GM23338 (cell line): ENCODE results near the gene CAMSAP1. TPM values are rescaled to one million over a fixed set of nuclear protein-coding genes. Genes with fewer than 3 reads are reported as not detected.

ENCODE experiments used
- ATAC-seq: fragments of 200-7000 bp; cut with Tn5 transposase; 3 replicates; pipeline ENCODE4 v1.9.1; 2020
- DNase-seq: peaks from one replicate; pipeline ENCODE4 v3.0.0-alpha.2; 2015; ENCODE audit warnings: low spot score
- H2AFZ ChIP-seq: fragments of 200-600 bp; sonication (generic); 2 replicates; pipeline ENCODE4 v1.8.0; 2016; ENCODE audit warnings: antibody characterized with exemption, mild to moderate bottlenecking, moderate library complexity
- H3F3A ChIP-seq: fragments of 200-600 bp; sonication (generic); replicated peaks from 2 replicates; pipeline ENCODE4 v1.8.0; 2017; ENCODE audit warnings: antibody characterized with exemption, mixed run types, low read depth
- H3K27ac ChIP-seq: fragments of 200-600 bp; sonication (generic); 2 replicates; pipeline ENCODE4 v1.6.1; 2016; ENCODE audit warnings: low read depth
- H3K27me3 ChIP-seq: fragments of 200-600 bp; sonication (generic); 2 replicates; pipeline ENCODE4 v1.8.0; 2016; ENCODE audit warnings: mild to moderate bottlenecking, mixed run types, moderate library complexity; ENCODE audit not compliant: insufficient read depth
- H3K36me3 ChIP-seq: fragments of 200-600 bp; sonication (generic); 2 replicates; pipeline ENCODE4 v1.8.0; 2016; ENCODE audit warnings: mild to moderate bottlenecking; ENCODE audit not compliant: insufficient read depth
- H3K4me1 ChIP-seq: fragments of 200-600 bp; sonication (generic); 2 replicates; pipeline ENCODE4 v1.8.0; 2016; ENCODE audit warnings: mild to moderate bottlenecking, moderate library complexity; ENCODE audit not compliant: insufficient read depth
- H3K4me2 ChIP-seq: fragments of 200-600 bp; sonication (generic); 2 replicates; pipeline ENCODE4 v1.7.1; 2017; ENCODE audit warnings: mixed run types
- H3K4me3 ChIP-seq: fragments of 200-600 bp; sonication (generic); 2 replicates; pipeline ENCODE4 v1.6.1; 2016; ENCODE audit warnings: mixed run types
- H3K79me2 ChIP-seq: fragments of 200-600 bp; sonication (generic); replicated peaks from 2 replicates; pipeline ENCODE4 v1.8.0; 2017; ENCODE audit warnings: mild to moderate bottlenecking; ENCODE audit not compliant: insufficient read depth
- H3K9me2 ChIP-seq: fragments of 200-600 bp; sonication (generic); 2 replicates; pipeline ENCODE4 v1.8.0; 2017; ENCODE audit not compliant: insufficient read depth
- H4K20me1 ChIP-seq: fragments of 200-600 bp; sonication (generic); replicated peaks from 2 replicates; pipeline ENCODE4 v1.8.0; 2017; ENCODE audit warnings: mild to moderate bottlenecking; ENCODE audit not compliant: insufficient read depth
- H3K27ac Mint-ChIP-seq: 2 replicates; pipeline ENCODE4 v1.8.0; 2020; ENCODE audit warnings: inconsistent platforms, mild to moderate bottlenecking, moderate library complexity, mixed read lengths
- H3K27me3 Mint-ChIP-seq: 3 replicates; pipeline ENCODE4 v1.8.0; 2022; ENCODE audit warnings: low read depth, mild to moderate bottlenecking, moderate library complexity, mixed read lengths, inconsistent platforms; ENCODE audit not compliant: insufficient read depth, poor library complexity
- H3K36me3 Mint-ChIP-seq: 3 replicates; pipeline ENCODE4 v1.8.0; 2021; ENCODE audit warnings: low read depth, mild to moderate bottlenecking, inconsistent platforms, moderate library complexity, mixed read lengths
- H3K4me1 Mint-ChIP-seq: 3 replicates; pipeline ENCODE4 v1.8.0; 2020; ENCODE audit warnings: mild to moderate bottlenecking, inconsistent platforms, mixed read lengths
- H3K4me3 Mint-ChIP-seq: 3 replicates; pipeline ENCODE4 v1.8.0; 2021; ENCODE audit warnings: moderate library complexity, mild to moderate bottlenecking, inconsistent platforms, mixed read lengths
- H3K9me3 Mint-ChIP-seq: 3 replicates; pipeline ENCODE4 v1.8.0; 2020; ENCODE audit warnings: moderate library complexity, mild to moderate bottlenecking, inconsistent platforms, mixed read lengths
- CREB1 ChIP-seq: fragments of 250-450 bp; sonication (Bioruptor Pico); IDR thresholded peaks from 2 replicates; pipeline ENCODE4 v1.5.0; 2020; ENCODE audit warnings: low read depth, mild to moderate bottlenecking, moderate library complexity
- EZH2 ChIP-seq: fragments of 200-600 bp; sonication (generic); IDR thresholded peaks from one replicate; pipeline ENCODE4 v1.8.0; 2017; ENCODE audit warnings: antibody characterized with exemption, mild to moderate bottlenecking, low read depth; ENCODE audit not compliant: unreplicated experiment
- EZH2phosphoT487 ChIP-seq: fragments of 200-600 bp; sonication (generic); IDR thresholded peaks from one replicate; pipeline ENCODE4 v1.8.1; 2018; ENCODE audit warnings: antibody characterized with exemption; ENCODE audit not compliant: unreplicated experiment
- JUNB ChIP-seq: IDR thresholded peaks from one replicate; pipeline ENCODE4 v1.6.1; 2016; ENCODE audit warnings: antibody characterized with exemption; ENCODE audit not compliant: unreplicated experiment
- NANOG ChIP-seq: IDR thresholded peaks from 2 replicates; pipeline ENCODE4 v1.6.1; 2016; ENCODE audit warnings: antibody characterized with exemption, borderline replicate concordance
- POLR2AphosphoS5 ChIP-seq: IDR thresholded peaks from 2 replicates; pipeline ENCODE4 v1.6.1; 2016; ENCODE audit warnings: antibody characterized with exemption, low read depth
- STAT1 ChIP-seq: IDR thresholded peaks from one replicate; pipeline ENCODE4 v1.6.1; 2016; ENCODE audit warnings: antibody characterized with exemption; ENCODE audit not compliant: unreplicated experiment
- ZNF114 ChIP-seq: fragments of 250-450 bp; sonication (Bioruptor Pico); IDR thresholded peaks from 2 replicates; pipeline ENCODE4 v1.5.0; 2020; ENCODE audit warnings: mild to moderate bottlenecking, moderate library complexity
- ZNF331 ChIP-seq: fragments of 250-450 bp; sonication (Bioruptor Pico); IDR thresholded peaks from 2 replicates; pipeline ENCODE4 v1.5.0; 2020; ENCODE audit warnings: low read depth, mild to moderate bottlenecking, moderate library complexity
- polyA plus RNA-seq: library from polyadenylated mRNA; unstranded; fragments of >200 nt; fragmentation: Nextera tagmentation; extraction: Ambion mirVana; gene quantifications from 2 replicates; pipeline ENCODE4 v1.2.1, GENCODE V29; 2016
- total RNA-seq: library from RNA; depleted of rRNA; stranded (reverse); fragments of >200 nt; shearing (Covaris generic); gene quantifications from 2 replicates; pipeline ENCODE4 v1.2.3, GENCODE V29; 2014
- TF ChIP-seq, protein P1 (sequence below): IDR thresholded peaks from 2 replicates; pipeline ENCODE4 v1.6.1; 2016; ENCODE audit warnings: antibody characterized with exemption
- TF ChIP-seq, protein P2 (sequence below): IDR thresholded peaks from one replicate; pipeline ENCODE4 v1.6.1; 2018; ENCODE audit warnings: antibody characterized with exemption; ENCODE audit not compliant: unreplicated experiment
- TF ChIP-seq, protein P3 (sequence below): fragments of 250-450 bp; sonication (Bioruptor Pico); IDR thresholded peaks from 2 replicates; pipeline ENCODE4 v1.5.0; 2020; ENCODE audit warnings: mild to moderate bottlenecking, moderate library complexity
- TF ChIP-seq, protein P4 (sequence below), 2 experiments: fragments of 200-600 bp in 1 of 2; sonication (generic) in 1 of 2; conservative IDR thresholded peaks; 2 replicates each; pipeline versions ENCODE4 v1.5.1 to v1.6.1; 2016 to 2017; ENCODE audit warnings: antibody characterized with exemption in 2 of 2, low read depth in 2 of 2, mild to moderate bottlenecking in 2 of 2, moderate library complexity in 1 of 2

Gene CAMSAP1
- total and polyA plus RNA-seq, 2 experiments from 2014 or later = 6.9 to 75.4 TPM

DNA sequence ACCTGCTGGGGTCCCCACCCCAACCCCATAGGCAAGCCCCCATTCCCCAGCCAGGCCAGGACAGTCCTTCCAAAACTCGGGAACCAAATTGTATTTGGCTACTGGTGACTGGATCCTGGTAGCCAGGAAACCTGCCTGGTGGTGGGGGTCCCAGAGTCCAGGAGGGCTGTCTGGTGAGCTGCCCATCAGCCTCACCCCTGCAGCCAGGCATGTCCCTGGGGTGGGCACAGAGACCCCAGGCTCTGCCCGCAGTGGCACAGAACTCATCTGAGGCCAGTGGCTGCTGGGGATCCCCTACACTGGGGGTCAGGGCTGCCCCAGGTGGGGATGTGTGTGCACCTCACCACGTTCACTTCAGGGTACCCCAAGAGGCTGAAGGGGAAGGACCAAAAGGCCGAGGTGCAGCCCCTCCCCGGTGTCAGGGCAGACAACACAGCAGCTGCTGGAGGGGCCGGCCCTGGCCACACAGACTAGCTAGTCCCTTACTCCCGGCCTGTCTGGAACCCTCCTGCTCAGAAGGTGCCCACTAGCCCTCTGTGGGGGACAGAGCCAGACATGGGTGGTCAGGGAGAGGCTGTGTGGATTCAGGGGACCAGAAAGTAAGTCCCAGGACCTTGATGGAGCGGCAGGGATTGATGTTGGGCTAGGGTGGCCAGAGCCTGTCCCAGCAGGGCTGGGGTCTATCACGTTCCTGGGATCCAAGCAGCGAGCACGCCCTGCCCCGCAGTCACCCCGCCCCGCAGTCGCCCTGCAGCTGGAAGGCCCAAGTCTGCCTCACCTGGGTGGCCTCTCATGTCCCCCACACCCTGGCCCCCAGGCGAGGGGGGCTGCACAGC, 113.9 kb downstream of the CAMSAP1 start:
- no peaks in the 10 kb centered on the region for H3F3A ChIP-seq
- peaks cover 8% of the 10 kb centered on the region for H3K27me3 Mint-ChIP-seq
- H3K4me2 ChIP-seq = no peak overlapping the region
- no peaks in the 10 kb centered on the region for H3K36me3 ChIP-seq
- H3K27ac Mint-ChIP-seq = no peak overlapping the region
- no peaks in the 10 kb centered on the region for H4K20me1 ChIP-seq
- no peaks in the 10 kb centered on the region for H3K9me3 Mint-ChIP-seq
- H3K27me3 ChIP-seq = no peaks in the 10 kb centered on the region
- H3K9me2 ChIP-seq = no peaks in the 10 kb centered on the region
- H3K4me3 Mint-ChIP-seq = no peak overlapping the region
- H3K4me3 ChIP-seq = no peak overlapping the region
- TF ChIP-seq EZH2phosphoT487 (no peak), CREB1 (CRISPR knock-in tag) (no peak), JUNB (no peak), NANOG (no peak), EZH2 (no peak), ZNF331 (CRISPR knock-in tag) (no peak), POLR2AphosphoS5 (no peak), ZNF114 (CRISPR knock-in tag) (no peak), STAT1 (no peak)
- TF ChIP-seq, protein P1, sequence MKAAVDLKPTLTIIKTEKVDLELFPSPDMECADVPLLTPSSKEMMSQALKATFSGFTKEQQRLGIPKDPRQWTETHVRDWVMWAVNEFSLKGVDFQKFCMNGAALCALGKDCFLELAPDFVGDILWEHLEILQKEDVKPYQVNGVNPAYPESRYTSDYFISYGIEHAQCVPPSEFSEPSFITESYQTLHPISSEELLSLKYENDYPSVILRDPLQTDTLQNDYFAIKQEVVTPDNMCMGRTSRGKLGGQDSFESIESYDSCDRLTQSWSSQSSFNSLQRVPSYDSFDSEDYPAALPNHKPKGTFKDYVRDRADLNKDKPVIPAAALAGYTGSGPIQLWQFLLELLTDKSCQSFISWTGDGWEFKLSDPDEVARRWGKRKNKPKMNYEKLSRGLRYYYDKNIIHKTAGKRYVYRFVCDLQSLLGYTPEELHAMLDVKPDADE = no peak
- TF ChIP-seq, protein P2, sequence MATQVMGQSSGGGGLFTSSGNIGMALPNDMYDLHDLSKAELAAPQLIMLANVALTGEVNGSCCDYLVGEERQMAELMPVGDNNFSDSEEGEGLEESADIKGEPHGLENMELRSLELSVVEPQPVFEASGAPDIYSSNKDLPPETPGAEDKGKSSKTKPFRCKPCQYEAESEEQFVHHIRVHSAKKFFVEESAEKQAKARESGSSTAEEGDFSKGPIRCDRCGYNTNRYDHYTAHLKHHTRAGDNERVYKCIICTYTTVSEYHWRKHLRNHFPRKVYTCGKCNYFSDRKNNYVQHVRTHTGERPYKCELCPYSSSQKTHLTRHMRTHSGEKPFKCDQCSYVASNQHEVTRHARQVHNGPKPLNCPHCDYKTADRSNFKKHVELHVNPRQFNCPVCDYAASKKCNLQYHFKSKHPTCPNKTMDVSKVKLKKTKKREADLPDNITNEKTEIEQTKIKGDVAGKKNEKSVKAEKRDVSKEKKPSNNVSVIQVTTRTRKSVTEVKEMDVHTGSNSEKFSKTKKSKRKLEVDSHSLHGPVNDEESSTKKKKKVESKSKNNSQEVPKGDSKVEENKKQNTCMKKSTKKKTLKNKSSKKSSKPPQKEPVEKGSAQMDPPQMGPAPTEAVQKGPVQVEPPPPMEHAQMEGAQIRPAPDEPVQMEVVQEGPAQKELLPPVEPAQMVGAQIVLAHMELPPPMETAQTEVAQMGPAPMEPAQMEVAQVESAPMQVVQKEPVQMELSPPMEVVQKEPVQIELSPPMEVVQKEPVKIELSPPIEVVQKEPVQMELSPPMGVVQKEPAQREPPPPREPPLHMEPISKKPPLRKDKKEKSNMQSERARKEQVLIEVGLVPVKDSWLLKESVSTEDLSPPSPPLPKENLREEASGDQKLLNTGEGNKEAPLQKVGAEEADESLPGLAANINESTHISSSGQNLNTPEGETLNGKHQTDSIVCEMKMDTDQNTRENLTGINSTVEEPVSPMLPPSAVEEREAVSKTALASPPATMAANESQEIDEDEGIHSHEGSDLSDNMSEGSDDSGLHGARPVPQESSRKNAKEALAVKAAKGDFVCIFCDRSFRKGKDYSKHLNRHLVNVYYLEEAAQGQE = no peak
- TF ChIP-seq, protein P3, sequence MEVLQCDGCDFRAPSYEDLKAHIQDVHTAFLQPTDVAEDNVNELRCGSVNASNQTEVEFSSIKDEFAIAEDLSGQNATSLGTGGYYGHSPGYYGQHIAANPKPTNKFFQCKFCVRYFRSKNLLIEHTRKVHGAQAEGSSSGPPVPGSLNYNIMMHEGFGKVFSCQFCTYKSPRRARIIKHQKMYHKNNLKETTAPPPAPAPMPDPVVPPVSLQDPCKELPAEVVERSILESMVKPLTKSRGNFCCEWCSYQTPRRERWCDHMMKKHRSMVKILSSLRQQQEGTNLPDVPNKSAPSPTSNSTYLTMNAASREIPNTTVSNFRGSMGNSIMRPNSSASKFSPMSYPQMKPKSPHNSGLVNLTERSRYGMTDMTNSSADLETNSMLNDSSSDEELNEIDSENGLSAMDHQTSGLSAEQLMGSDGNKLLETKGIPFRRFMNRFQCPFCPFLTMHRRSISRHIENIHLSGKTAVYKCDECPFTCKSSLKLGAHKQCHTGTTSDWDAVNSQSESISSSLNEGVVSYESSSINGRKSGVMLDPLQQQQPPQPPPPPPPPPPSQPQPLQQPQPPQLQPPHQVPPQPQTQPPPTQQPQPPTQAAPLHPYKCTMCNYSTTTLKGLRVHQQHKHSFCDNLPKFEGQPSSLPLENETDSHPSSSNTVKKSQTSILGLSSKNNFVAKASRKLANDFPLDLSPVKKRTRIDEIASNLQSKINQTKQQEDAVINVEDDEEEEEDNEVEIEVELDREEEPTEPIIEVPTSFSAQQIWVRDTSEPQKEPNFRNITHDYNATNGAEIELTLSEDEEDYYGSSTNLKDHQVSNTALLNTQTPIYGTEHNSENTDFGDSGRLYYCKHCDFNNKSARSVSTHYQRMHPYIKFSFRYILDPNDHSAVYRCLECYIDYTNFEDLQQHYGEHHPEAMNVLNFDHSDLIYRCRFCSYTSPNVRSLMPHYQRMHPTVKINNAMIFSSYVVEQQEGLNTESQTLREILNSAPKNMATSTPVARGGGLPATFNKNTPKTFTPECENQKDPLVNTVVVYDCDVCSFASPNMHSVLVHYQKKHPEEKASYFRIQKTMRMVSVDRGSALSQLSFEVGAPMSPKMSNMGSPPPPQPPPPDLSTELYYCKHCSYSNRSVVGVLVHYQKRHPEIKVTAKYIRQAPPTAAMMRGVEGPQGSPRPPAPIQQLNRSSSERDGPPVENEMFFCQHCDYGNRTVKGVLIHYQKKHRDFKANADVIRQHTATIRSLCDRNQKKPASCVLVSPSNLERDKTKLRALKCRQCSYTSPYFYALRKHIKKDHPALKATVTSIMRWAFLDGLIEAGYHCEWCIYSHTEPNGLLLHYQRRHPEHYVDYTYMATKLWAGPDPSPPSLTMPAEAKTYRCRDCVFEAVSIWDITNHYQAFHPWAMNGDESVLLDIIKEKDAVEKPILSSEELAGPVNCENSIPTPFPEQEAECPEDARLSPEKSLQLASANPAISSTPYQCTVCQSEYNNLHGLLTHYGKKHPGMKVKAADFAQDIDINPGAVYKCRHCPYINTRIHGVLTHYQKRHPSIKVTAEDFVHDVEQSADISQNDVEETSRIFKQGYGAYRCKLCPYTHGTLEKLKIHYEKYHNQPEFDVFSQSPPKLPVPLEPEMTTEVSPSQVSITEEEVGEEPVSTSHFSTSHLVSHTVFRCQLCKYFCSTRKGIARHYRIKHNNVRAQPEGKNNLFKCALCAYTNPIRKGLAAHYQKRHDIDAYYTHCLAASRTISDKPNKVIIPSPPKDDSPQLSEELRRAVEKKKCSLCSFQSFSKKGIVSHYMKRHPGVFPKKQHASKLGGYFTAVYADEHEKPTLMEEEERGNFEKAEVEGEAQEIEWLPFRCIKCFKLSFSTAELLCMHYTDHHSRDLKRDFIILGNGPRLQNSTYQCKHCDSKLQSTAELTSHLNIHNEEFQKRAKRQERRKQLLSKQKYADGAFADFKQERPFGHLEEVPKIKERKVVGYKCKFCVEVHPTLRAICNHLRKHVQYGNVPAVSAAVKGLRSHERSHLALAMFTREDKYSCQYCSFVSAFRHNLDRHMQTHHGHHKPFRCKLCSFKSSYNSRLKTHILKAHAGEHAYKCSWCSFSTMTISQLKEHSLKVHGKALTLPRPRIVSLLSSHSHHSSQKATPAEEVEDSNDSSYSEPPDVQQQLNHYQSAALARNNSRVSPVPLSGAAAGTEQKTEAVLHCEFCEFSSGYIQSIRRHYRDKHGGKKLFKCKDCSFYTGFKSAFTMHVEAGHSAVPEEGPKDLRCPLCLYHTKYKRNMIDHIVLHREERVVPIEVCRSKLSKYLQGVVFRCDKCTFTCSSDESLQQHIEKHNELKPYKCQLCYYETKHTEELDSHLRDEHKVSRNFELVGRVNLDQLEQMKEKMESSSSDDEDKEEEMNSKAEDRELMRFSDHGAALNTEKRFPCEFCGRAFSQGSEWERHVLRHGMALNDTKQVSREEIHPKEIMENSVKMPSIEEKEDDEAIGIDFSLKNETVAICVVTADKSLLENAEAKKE (CRISPR knock-in tag) = no peak
- TF ChIP-seq, protein P4, sequence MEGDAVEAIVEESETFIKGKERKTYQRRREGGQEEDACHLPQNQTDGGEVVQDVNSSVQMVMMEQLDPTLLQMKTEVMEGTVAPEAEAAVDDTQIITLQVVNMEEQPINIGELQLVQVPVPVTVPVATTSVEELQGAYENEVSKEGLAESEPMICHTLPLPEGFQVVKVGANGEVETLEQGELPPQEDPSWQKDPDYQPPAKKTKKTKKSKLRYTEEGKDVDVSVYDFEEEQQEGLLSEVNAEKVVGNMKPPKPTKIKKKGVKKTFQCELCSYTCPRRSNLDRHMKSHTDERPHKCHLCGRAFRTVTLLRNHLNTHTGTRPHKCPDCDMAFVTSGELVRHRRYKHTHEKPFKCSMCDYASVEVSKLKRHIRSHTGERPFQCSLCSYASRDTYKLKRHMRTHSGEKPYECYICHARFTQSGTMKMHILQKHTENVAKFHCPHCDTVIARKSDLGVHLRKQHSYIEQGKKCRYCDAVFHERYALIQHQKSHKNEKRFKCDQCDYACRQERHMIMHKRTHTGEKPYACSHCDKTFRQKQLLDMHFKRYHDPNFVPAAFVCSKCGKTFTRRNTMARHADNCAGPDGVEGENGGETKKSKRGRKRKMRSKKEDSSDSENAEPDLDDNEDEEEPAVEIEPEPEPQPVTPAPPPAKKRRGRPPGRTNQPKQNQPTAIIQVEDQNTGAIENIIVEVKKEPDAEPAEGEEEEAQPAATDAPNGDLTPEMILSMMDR (conservative IDR thresholded peaks at IDR 0.05; ENCODE audit: low read depth in 2 of 2) = no peak
- H3K4me1 Mint-ChIP-seq = peaks cover 1% of the 10 kb centered on the region; the same call in 2 of the 3 replicates
- DNase-seq (no peak), ATAC-seq (no peak)
- no peaks in the 10 kb centered on the region for H3K36me3 Mint-ChIP-seq
- H3K27ac ChIP-seq = no peak overlapping the region
- no peak overlapping the region for H2AFZ ChIP-seq
- no peaks in the 10 kb centered on the region for H3K79me2 ChIP-seq
- H3K4me1 ChIP-seq = no peaks in the 10 kb centered on the region
